H9 (cell line): ENCODE measurements around the gene INCENP. TPM values are rescaled to one million over a fixed set of nuclear protein-coding genes. Genes with fewer than 3 reads are reported as not detected.
A peak's percentile ranks its signal among the peaks of the same experiment; 100 is the strongest.

ENCODE experiments used
- DNase-seq: peaks from one replicate; pipeline ENCODE4 v3.0.0-alpha.2; 2017
- H2AFZ ChIP-seq: one replicate; pipeline ENCODE4 v1.6.1; 2013; ENCODE audit warnings: mild to moderate bottlenecking, low read length, control low read depth, moderate library complexity
- H2AK5ac ChIP-seq: 2 replicates; pipeline ENCODE4 v1.6.1; 2013; ENCODE audit warnings: low read length, control low read depth, mixed read lengths; ENCODE audit not compliant: insufficient read length
- H2BK120ac ChIP-seq: one replicate; pipeline ENCODE4 v1.6.1; 2013; ENCODE audit warnings: low read depth, mild to moderate bottlenecking, low read length, control low read depth, inconsistent platforms; ENCODE audit not compliant: poor library complexity, severe bottlenecking
- H2BK12ac ChIP-seq: 2 replicates; pipeline ENCODE4 v1.6.1; 2013; ENCODE audit warnings: low read length, control low read depth, mixed read lengths, low read depth; ENCODE audit not compliant: insufficient read length
- H2BK15ac ChIP-seq: 2 replicates; pipeline ENCODE4 v1.6.1; 2013; ENCODE audit warnings: low read depth, low read length, control low read depth
- H2BK20ac ChIP-seq: one replicate; pipeline ENCODE4 v1.6.1; 2013; ENCODE audit warnings: low read depth, mild to moderate bottlenecking, low read length, control low read depth, inconsistent platforms; ENCODE audit not compliant: poor library complexity, severe bottlenecking
- H2BK5ac ChIP-seq: 2 replicates; pipeline ENCODE4 v1.6.1; 2013; ENCODE audit warnings: low read length, control low read depth, mixed read lengths; ENCODE audit not compliant: insufficient read length
- H3K14ac ChIP-seq: 2 replicates; pipeline ENCODE4 v1.6.1; 2013; ENCODE audit warnings: low read length, control low read depth; ENCODE audit not compliant: insufficient read depth
- H3K18ac ChIP-seq: 2 replicates; pipeline ENCODE4 v1.6.1; 2013; ENCODE audit warnings: low read depth, mild to moderate bottlenecking, mixed read lengths, low read length, control low read depth; ENCODE audit not compliant: insufficient read length
- H3K23ac ChIP-seq: 2 replicates; pipeline ENCODE4 v1.6.1; 2013; ENCODE audit warnings: low read length, control low read depth, mixed read lengths, low read depth; ENCODE audit not compliant: insufficient read length
- H3K23me2 ChIP-seq: 2 replicates; pipeline ENCODE4 v1.6.1; 2013; ENCODE audit warnings: low read depth, mild to moderate bottlenecking, mixed read lengths, low read length, control low read depth; ENCODE audit not compliant: insufficient read length, poor library complexity, severe bottlenecking
- H3K27ac ChIP-seq: 2 replicates; pipeline ENCODE4 v1.5.1; 2013; ENCODE audit warnings: low read length, control low read depth, mixed read lengths, low read depth; ENCODE audit not compliant: insufficient read length
- H3K27me3 ChIP-seq: 2 replicates; pipeline ENCODE4 v1.6.1; 2013; ENCODE audit warnings: low read length, control low read depth, inconsistent platforms; ENCODE audit not compliant: insufficient read depth
- H3K4ac ChIP-seq: 2 replicates; pipeline ENCODE4 v1.6.1; 2013; ENCODE audit warnings: low read depth, mild to moderate bottlenecking, control low read depth, inconsistent platforms, low read length, moderate library complexity
- H3K4me1 ChIP-seq: 2 replicates; pipeline ENCODE4 v1.6.1; 2013; ENCODE audit warnings: low read length, control low read depth, inconsistent platforms; ENCODE audit not compliant: insufficient read depth
- H3K4me2 ChIP-seq: 2 replicates; pipeline ENCODE4 v1.6.1; 2013; ENCODE audit warnings: low read length, control low read depth, mixed read lengths; ENCODE audit not compliant: insufficient read length, insufficient read depth
- H3K56ac ChIP-seq: 2 replicates; pipeline ENCODE4 v1.6.1; 2013; ENCODE audit warnings: low read depth, mild to moderate bottlenecking, mixed read lengths, low read length, control low read depth; ENCODE audit not compliant: insufficient read length
- H3K79me1 ChIP-seq: 2 replicates; pipeline ENCODE4 v1.6.1; 2013; ENCODE audit warnings: low read depth, mild to moderate bottlenecking, moderate library complexity, low read length, control low read depth, inconsistent platforms; ENCODE audit not compliant: insufficient read depth, poor library complexity, severe bottlenecking
- H3K79me2 ChIP-seq: 2 replicates; pipeline ENCODE4 v1.6.1; 2013; ENCODE audit warnings: low read length, control low read depth, inconsistent platforms; ENCODE audit not compliant: insufficient read depth
- H3K9ac ChIP-seq: 2 replicates; pipeline ENCODE4 v1.6.1; 2013; ENCODE audit warnings: low read length, control low read depth, mixed read lengths; ENCODE audit not compliant: insufficient read length; ENCODE audit errors: extremely low read depth
- H3K9me3 ChIP-seq: one replicate; pipeline ENCODE4 v1.6.1; 2013; ENCODE audit warnings: low read depth, low read length, inconsistent platforms; ENCODE audit not compliant: control insufficient read depth
- H3T11ph ChIP-seq: one replicate; pipeline ENCODE4 v1.6.1; 2013; ENCODE audit warnings: mild to moderate bottlenecking, low read length, control low read depth, inconsistent platforms
- H4K20me1 ChIP-seq: one replicate; pipeline ENCODE4 v1.6.1; 2013; ENCODE audit not compliant: control insufficient read depth, insufficient read length, insufficient read depth
- H4K5ac ChIP-seq: 2 replicates; pipeline ENCODE4 v1.6.1; 2013; ENCODE audit warnings: low read depth, mild to moderate bottlenecking, mixed read lengths, low read length, control low read depth; ENCODE audit not compliant: insufficient read length
- H4K8ac ChIP-seq: replicated peaks from 2 replicates; pipeline ENCODE4 v1.6.1; 2013; ENCODE audit warnings: low read length, control low read depth, mixed read lengths, low read depth; ENCODE audit not compliant: insufficient read length
- H4K91ac ChIP-seq: 2 replicates; pipeline ENCODE4 v1.6.1; 2013; ENCODE audit warnings: low read depth, mild to moderate bottlenecking, moderate library complexity, mixed read lengths, low read length, control low read depth; ENCODE audit not compliant: insufficient read length
- H3K27ac Mint-ChIP-seq, 3 experiments: 2 replicates in 2 of 3; 3 replicates in 1 of 3; pipeline ENCODE4 v1.8.0; 2020 to 2021; ENCODE audit warnings: mixed read lengths in 3 of 3, mild to moderate bottlenecking in 1 of 3, moderate library complexity in 1 of 3
- H3K27me3 Mint-ChIP-seq: 2 replicates; pipeline ENCODE4 v1.8.0; 2021; ENCODE audit warnings: low read depth, mild to moderate bottlenecking, moderate library complexity, mixed read lengths
- H3K36me3 Mint-ChIP-seq, 3 experiments: 2 replicates in 2 of 3; 3 replicates in 1 of 3; pipeline ENCODE4 v1.8.0; 2020 to 2021; ENCODE audit warnings: low read depth in 3 of 3, mixed read lengths in 3 of 3; ENCODE audit not compliant: insufficient read depth in 1 of 3
- H3K4me1 Mint-ChIP-seq, 2 experiments: 2 replicates each; pipeline ENCODE4 v1.8.0; 2020; ENCODE audit warnings: mixed read lengths in 2 of 2
- H3K4me3 Mint-ChIP-seq, 2 experiments: 2 replicates in 1 of 2; 3 replicates in 1 of 2; pipeline ENCODE4 v1.8.0; 2020 to 2021; ENCODE audit warnings: mild to moderate bottlenecking in 2 of 2, mixed read lengths in 2 of 2, moderate library complexity in 1 of 2
- H3K9me3 Mint-ChIP-seq, 2 experiments: 2 replicates in 1 of 2; 3 replicates in 1 of 2; pipeline ENCODE4 v1.8.0; 2020; ENCODE audit warnings: mild to moderate bottlenecking in 2 of 2, mixed read lengths in 2 of 2, moderate library complexity in 1 of 2
- CTCF ChIP-seq: fragments of 200-600 bp; sonication (generic); conservative IDR thresholded peaks from 3 replicates; pipeline ENCODE4 v1.8.0; 2021; ENCODE audit warnings: antibody characterized with exemption, mild to moderate bottlenecking
- WGBS: extraction: QIAGEN DNeasy Blood & Tissue Kit; methylation state at CpG from one replicate; pipeline ENCODE4 v1.1.7; 2013; ENCODE audit warnings: missing lambda C conversion rate, low lambda C conversion rate, mixed read lengths; ENCODE audit not compliant: insufficient read length; ENCODE audit errors: extremely low coverage; 5-methylcytosine and 5-hydroxymethylcytosine counted together
- total RNA-seq: library from RNA; stranded (reverse); gene quantifications from 2 replicates; pipeline ENCODE4 v1.2.1, GENCODE V29; 2021

INCENP gene
- total RNA-seq, 1 experiment from 2014 or later = 99.9 TPM

GRCh38 chr11:62149986-62150886, 26.4 kb downstream of the INCENP start:
- Mint-ChIP-seq H3K9me3 (no peaks in the 10 kb centered on the region; a peak in 1 of 5 replicates), H3K4me1 (no peaks in the 10 kb centered on the region), H3K27me3 (no peaks in the 10 kb centered on the region), H3K4me3 (no peak overlapping the region), H3K27ac (no peak overlapping the region), H3K36me3 (peaks cover 59 to 83% (median 81%) of the 10 kb centered on the region in 3 experiments)
- Histone ChIP-seq H2BK20ac (no peak overlapping the region), H3K14ac (no peak overlapping the region), H3K79me2 (no peaks in the 10 kb centered on the region), H2BK5ac (no peak overlapping the region), H3K56ac (no peak overlapping the region), H3K79me1 (no peaks in the 10 kb centered on the region), H3K4me2 (no peak overlapping the region), H3K4ac (no peak overlapping the region), H3K9me3 (no peaks in the 10 kb centered on the region), H3K27me3 (no peaks in the 10 kb centered on the region), H3K27ac (no peak overlapping the region), H3K4me1 (no peaks in the 10 kb centered on the region), H2AK5ac (no peak overlapping the region), H2AFZ (no peak overlapping the region), H2BK120ac (no peak overlapping the region), H3K9ac (no peak overlapping the region), H4K91ac (no peak overlapping the region), H3K18ac (no peak overlapping the region), H3K23me2 (no peaks in the 10 kb centered on the region), H3K23ac (no peak overlapping the region), H3T11ph (no peak overlapping the region), H2BK15ac (no peak overlapping the region), H4K20me1 (no peaks in the 10 kb centered on the region), H2BK12ac (no peak overlapping the region), H4K5ac (no peak overlapping the region), H4K8ac (no peak overlapping the region)
- peak; percentile 10 for DNase-seq
- WGBS = no CpG with 5 or more reads among the region's 17 CpGs
- TF ChIP-seq CTCF = no peak
